ENCODE results near the gene SLC41A3. TPM values are rescaled to one million over a fixed set of nuclear protein-coding genes. Genes with fewer than 3 reads are reported as not detected.

SLC41A3 gene
- total RNA-seq, 4 donors from 2014 or later = 32.3 to 51.3 (median 44.0) TPM

DNA sequence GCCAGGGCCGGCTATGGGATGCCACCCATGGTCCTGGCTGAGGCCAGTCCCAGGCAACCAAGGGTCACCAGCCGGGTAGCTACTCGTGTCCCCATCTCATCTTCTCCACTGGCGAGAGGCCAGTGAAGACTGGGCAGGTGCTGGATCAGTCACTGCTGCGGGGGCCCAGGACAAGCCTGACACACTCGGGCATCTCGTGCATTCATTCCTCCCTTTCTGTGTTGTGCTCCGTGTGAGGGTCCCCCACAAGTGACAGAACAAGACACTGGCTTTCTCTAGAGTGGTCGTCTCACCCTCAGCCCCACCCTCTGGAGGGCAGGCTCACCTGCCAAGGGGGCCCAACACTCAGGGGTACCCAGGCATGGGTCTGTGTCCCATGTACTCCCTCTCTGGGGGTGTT, 66.6 kb downstream of the SLC41A3 start:
- Histone ChIP-seq H3K9me3 (no peaks in the 10 kb centered on the region), H3K4me3 (no peak overlapping the region), H3K27me3 (no peaks in the 10 kb centered on the region), H3K27ac (no peak overlapping the region), H3K36me3 (peaks cover 24% of the 10 kb centered on the region), H3K4me1 (peaks cover 11% of the 10 kb centered on the region)
- TF ChIP-seq EP300 (IDR thresholded peaks at IDR 0.05) = no peak
- TF ChIP-seq POLR2A (IDR thresholded peaks at IDR 0.05) = no peak
- no peak for TF ChIP-seq POLR2AphosphoS5 (IDR thresholded peaks at IDR 0.05)
- TF ChIP-seq, protein P1, sequence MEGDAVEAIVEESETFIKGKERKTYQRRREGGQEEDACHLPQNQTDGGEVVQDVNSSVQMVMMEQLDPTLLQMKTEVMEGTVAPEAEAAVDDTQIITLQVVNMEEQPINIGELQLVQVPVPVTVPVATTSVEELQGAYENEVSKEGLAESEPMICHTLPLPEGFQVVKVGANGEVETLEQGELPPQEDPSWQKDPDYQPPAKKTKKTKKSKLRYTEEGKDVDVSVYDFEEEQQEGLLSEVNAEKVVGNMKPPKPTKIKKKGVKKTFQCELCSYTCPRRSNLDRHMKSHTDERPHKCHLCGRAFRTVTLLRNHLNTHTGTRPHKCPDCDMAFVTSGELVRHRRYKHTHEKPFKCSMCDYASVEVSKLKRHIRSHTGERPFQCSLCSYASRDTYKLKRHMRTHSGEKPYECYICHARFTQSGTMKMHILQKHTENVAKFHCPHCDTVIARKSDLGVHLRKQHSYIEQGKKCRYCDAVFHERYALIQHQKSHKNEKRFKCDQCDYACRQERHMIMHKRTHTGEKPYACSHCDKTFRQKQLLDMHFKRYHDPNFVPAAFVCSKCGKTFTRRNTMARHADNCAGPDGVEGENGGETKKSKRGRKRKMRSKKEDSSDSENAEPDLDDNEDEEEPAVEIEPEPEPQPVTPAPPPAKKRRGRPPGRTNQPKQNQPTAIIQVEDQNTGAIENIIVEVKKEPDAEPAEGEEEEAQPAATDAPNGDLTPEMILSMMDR (IDR thresholded peaks at IDR 0.05) = no peak
- 85% methylated on average over 7 of the region's 9 CpGs for WGBS
- no peak for DNase-seq (ENCODE audit: low spot score in 2 of 2)

- no peaks in the 10 kb centered on the region for H3K9me3 ChIP-seq
- H3K27ac ChIP-seq = no peak overlapping the region
- no peaks in the 10 kb centered on the region for H3K27me3 ChIP-seq
- peaks cover 25% of the 10 kb centered on the region for H3K36me3 ChIP-seq
- H3K4me1 ChIP-seq = peaks cover 11% of the 10 kb centered on the region
- WGBS = 97% methylated on average over 8 of the region's 8 CpGs
- no peak overlapping the region for H3K4me3 ChIP-seq
- TF ChIP-seq, protein P1 (IDR thresholded peaks at IDR 0.05) = no peak
- TF ChIP-seq EP300 (IDR thresholded peaks at IDR 0.05) (no peak), POLR2AphosphoS5 (IDR thresholded peaks at IDR 0.05) (no peak), POLR2A (IDR thresholded peaks at IDR 0.05) (no peak)
- peak in 1 of 2 donors; percentile 66 for DNase-seq (ENCODE audit: low spot score in 2 of 2)
These were observed 67.3 kb downstream of the SLC41A3 start for GRCh38 chr3:126016616-126017015.

GRCh38 chr3:126015075-126015474, 68.8 kb downstream of the SLC41A3 start:
- peaks cover 33% of the 10 kb centered on the region for H3K36me3 ChIP-seq
- H3K27ac ChIP-seq = no peak overlapping the region
- TF ChIP-seq EP300 (IDR thresholded peaks at IDR 0.05) (no peak), POLR2AphosphoS5 (IDR thresholded peaks at IDR 0.05) (no peak), POLR2A (IDR thresholded peaks at IDR 0.05) (no peak)
- TF ChIP-seq, protein P1 (IDR thresholded peaks at IDR 0.05) = no peak
- no peaks in the 10 kb centered on the region for H3K27me3 ChIP-seq
- no peaks in the 10 kb centered on the region for H3K9me3 ChIP-seq
- peaks cover 11% of the 10 kb centered on the region for H3K4me1 ChIP-seq
- DNase-seq (ENCODE audit: low spot score in 2 of 2) = peak in 1 of 2 donors; percentile 49
- H3K4me3 ChIP-seq = no peak overlapping the region
- WGBS = 83% methylated on average over 8 of the region's 10 CpGs

- Histone ChIP-seq H3K27me3 (no peaks in the 10 kb centered on the region), H3K9me3 (no peaks in the 10 kb centered on the region), H3K4me1 (peaks cover 11% of the 10 kb centered on the region), H3K27ac (no peak overlapping the region), H3K36me3 (peaks cover 35% of the 10 kb centered on the region), H3K4me3 (no peak overlapping the region)
- WGBS = 25% methylated on average over 4 of the region's 4 CpGs
- TF ChIP-seq, protein P1 (IDR thresholded peaks at IDR 0.05) = no peak
- no peak for TF ChIP-seq EP300 (IDR thresholded peaks at IDR 0.05)
- no peak for TF ChIP-seq POLR2AphosphoS5 (IDR thresholded peaks at IDR 0.05)
- no peak for TF ChIP-seq POLR2A (IDR thresholded peaks at IDR 0.05)
- peak in 1 of 2 donors; percentile 35 for DNase-seq (ENCODE audit: low spot score in 2 of 2)
These were observed 69.7 kb downstream of the SLC41A3 start for GRCh38 chr3:126014252-126014651.

- Histone ChIP-seq H3K4me3 (no peak overlapping the region), H3K9me3 (no peaks in the 10 kb centered on the region), H3K36me3 (peaks cover 40% of the 10 kb centered on the region), H3K4me1 (peaks cover 11% of the 10 kb centered on the region), H3K27me3 (no peaks in the 10 kb centered on the region), H3K27ac (no peak overlapping the region)
- peak in 1 of 2 donors; percentile 50 for DNase-seq (ENCODE audit: low spot score in 2 of 2)
- no peak for TF ChIP-seq POLR2A (IDR thresholded peaks at IDR 0.05)
- TF ChIP-seq POLR2AphosphoS5 (IDR thresholded peaks at IDR 0.05) = no peak
- no peak for TF ChIP-seq EP300 (IDR thresholded peaks at IDR 0.05)
- TF ChIP-seq, protein P1 (IDR thresholded peaks at IDR 0.05) = no peak
- WGBS = 68% methylated on average over 8 of the region's 8 CpGs
These were observed 70.2 kb downstream of the SLC41A3 start for GRCh38 chr3:126013751-126014156.

Data from suprapubic skin (tissue), 4 donors.